ENCODE data around the gene C12orf76. TPM values are rescaled to one million over a fixed set of nuclear protein-coding genes. Genes with fewer than 3 reads are reported as not detected.

Gene C12orf76
- total RNA-seq, 1 donor from 2014 or later: 24.8 TPM

DNA sequence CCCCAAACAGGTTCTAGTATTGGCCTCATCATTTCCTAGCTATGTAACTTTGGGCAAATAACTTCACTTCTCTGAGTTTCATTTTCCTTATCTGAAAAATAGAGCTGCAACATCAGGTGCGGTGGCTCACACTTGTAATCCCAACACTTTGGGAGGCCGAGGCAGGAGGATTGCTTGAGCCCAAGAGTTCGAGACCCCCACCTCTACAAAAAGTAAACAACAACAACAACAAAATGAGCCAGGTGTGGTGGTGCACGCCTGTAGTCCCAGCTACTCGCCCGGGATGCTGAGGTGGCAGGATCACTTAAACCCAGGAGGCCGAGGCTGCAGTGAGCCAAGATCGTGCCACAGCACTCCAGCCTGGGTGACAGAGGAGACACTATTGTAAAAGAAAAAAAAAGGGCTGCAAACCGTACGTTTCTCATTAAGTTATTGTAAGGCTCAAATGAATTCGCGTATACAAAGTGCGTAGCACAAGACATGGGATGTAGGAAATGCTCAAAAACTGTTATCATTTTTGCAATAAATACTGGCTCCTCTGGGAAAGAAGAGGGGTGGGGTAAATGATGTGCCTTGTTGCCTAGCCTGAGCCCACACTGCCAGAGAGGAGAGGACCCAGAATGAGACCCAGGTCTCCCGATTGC lies 903 bp downstream of the C12orf76 start:
- no peak for DNase-seq
- ATAC-seq (ENCODE audit: low read depth): no peak
- H3K36me3 Mint-ChIP-seq (ENCODE audit: low read depth): peaks cover 19% of the 10 kb centered on the region
- peak overlapping the region; percentile 100 for H3K27ac Mint-ChIP-seq
- intact Hi-C loops (cut with micrococcal nuclease): no loop called here
- POLR2A ChIA-PET: interaction anchor here (0.6 to 1.1 kb wide), 4 partner anchors 32 to 1718 kb away, joined by 4 to 5 read pairs (median 4); no protein-coding TSS in a partner anchor
- H3K27me3 Mint-ChIP-seq: no peaks in the 10 kb centered on the region
- H3K9me3 Mint-ChIP-seq: no peaks in the 10 kb centered on the region
- TF ChIP-seq, protein P1, sequence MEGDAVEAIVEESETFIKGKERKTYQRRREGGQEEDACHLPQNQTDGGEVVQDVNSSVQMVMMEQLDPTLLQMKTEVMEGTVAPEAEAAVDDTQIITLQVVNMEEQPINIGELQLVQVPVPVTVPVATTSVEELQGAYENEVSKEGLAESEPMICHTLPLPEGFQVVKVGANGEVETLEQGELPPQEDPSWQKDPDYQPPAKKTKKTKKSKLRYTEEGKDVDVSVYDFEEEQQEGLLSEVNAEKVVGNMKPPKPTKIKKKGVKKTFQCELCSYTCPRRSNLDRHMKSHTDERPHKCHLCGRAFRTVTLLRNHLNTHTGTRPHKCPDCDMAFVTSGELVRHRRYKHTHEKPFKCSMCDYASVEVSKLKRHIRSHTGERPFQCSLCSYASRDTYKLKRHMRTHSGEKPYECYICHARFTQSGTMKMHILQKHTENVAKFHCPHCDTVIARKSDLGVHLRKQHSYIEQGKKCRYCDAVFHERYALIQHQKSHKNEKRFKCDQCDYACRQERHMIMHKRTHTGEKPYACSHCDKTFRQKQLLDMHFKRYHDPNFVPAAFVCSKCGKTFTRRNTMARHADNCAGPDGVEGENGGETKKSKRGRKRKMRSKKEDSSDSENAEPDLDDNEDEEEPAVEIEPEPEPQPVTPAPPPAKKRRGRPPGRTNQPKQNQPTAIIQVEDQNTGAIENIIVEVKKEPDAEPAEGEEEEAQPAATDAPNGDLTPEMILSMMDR (IDR thresholded peaks at IDR 0.05): no peak
- peak overlapping the region; percentile 95 for H3K4me3 Mint-ChIP-seq
- H3K4me1 Mint-ChIP-seq: peaks cover 59% of the 10 kb centered on the region
- CTCF ChIA-PET: no interaction called here

DNA sequence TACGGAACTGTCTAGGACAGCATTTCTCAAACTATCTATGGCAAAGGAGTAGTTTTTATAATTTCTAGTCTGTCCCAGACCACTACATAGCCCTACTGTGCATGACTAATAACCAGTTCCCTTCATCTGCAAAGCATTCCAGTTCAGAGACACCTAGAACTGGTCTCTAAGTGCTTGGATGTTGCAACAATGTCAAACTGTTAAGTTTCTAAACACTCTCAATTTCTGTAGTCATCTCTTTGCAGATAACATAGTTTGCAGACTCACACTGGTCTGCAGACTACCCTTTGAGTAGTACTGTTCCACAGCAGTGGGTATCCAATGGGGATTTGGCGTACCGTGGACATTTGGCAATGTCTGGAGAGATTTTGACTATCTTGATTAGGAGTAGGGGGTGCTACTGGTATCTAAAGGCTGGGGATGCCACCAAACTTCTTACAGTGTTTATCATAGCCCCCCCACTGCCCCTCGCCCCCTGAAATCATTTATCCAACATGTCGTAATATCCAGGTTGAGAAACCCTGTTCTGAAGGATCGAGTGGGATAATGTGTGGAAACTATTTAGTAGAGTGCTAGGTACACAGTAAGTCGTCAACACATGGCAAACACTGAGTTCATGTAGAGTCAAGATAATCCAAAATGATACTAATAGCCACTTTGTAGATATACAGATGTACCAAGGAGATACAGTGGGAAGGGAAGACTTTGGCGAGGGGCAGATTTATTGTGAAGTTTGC lies 1.7 kb downstream of the C12orf76 start:
- H3K27ac Mint-ChIP-seq: no peak overlapping the region
- CTCF ChIA-PET: no interaction called here
- TF ChIP-seq, protein P1 (IDR thresholded peaks at IDR 0.05): no peak
- H3K36me3 Mint-ChIP-seq (ENCODE audit: low read depth): peaks cover 27% of the 10 kb centered on the region
- peak overlapping the region; percentile 95 for H3K4me3 Mint-ChIP-seq
- H3K4me1 Mint-ChIP-seq: peaks cover 61% of the 10 kb centered on the region
- POLR2A ChIA-PET: no interaction called here
- intact Hi-C loops (cut with micrococcal nuclease): no loop called here
- DNase-seq (no peak), ATAC-seq (ENCODE audit: low read depth) (no peak)
- H3K9me3 Mint-ChIP-seq: no peaks in the 10 kb centered on the region
- no peaks in the 10 kb centered on the region for H3K27me3 Mint-ChIP-seq

DNA sequence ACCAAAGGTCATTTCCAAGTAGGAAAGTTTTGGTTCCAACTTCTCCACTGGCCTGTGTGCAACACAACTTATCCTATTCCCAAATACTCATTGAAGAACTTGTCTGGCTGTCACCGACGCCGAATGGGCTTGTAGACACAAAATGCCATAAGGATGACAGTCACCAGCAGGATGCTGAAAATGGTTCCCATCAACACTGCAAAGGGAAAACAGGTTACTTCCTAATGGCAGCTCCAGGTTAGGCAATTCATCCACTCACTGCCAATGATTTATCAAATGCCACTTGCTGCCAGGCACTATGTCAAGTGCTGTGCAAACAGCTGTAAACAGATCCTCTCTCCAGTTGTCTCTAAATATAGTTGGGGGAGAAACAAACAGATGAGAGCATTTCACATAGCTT lies 6.1 kb downstream of the C12orf76 start:
- DNase-seq (no peak), ATAC-seq (ENCODE audit: low read depth) (no peak)
- Mint-ChIP-seq H3K4me3 (no peak overlapping the region), H3K27me3 (no peaks in the 10 kb centered on the region), H3K9me3 (no peaks in the 10 kb centered on the region), H3K36me3 (ENCODE audit: low read depth) (peaks cover 53% of the 10 kb centered on the region), H3K27ac (peak overlapping the region; percentile 56), H3K4me1 (peaks cover 41% of the 10 kb centered on the region)
- CTCF ChIA-PET: interaction anchor here (0.7 kb wide), 1 partner anchor 11 kb away, joined by 4 read pairs; no protein-coding TSS in a partner anchor
- intact Hi-C loops (cut with micrococcal nuclease): no loop called here
- POLR2A ChIA-PET: no interaction called here
- TF ChIP-seq, protein P1 (IDR thresholded peaks at IDR 0.05): no peak

DNA sequence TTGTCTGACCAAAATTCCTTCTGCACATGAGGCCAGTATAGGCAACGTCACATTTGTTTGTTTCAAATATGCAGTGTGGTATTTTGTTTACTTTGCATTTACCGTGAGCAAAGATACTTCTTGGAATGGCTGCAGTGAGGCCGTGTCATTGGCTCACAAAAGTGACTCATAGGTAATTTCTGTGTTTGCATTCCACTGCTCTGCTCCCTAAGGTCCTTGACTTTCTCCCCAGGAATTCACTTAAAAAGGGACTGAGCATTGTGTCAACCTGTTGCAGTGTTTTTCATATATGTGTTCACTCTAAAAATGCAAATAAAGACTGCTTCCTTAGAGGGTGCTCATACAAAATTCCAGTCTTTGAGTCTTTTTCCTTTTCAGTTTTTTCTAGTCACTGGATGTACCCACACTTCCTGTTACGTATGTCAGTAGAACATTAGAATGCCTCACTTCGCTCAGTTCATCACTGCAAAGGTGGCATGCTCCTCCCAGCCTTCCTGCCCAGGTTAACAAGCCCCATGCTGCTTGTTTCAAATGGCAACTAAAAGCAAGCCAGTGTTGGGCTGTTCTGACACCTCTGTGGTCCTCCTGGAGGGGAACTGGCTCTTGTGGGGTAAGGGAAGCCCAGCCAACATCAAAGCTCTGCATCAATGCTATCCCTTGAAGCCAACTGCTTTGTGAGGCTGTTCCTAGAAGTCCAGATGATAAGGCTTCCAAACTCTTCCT lies 9.1 kb downstream of the C12orf76 start:
- peak overlapping the region; percentile 61 for H3K27ac Mint-ChIP-seq
- intact Hi-C loops (cut with micrococcal nuclease): no loop called here
- no peaks in the 10 kb centered on the region for H3K27me3 Mint-ChIP-seq
- ChIA-PET POLR2A (interaction anchor here (2.1 kb wide), 1 partner anchor 26 kb away, joined by 6 read pairs; no protein-coding TSS in a partner anchor), CTCF (no interaction called here)
- TF ChIP-seq, protein P1 (IDR thresholded peaks at IDR 0.05): no peak
- ATAC-seq (ENCODE audit: low read depth): no peak
- peaks cover 32% of the 10 kb centered on the region for H3K4me1 Mint-ChIP-seq
- no peaks in the 10 kb centered on the region for H3K9me3 Mint-ChIP-seq
- no peak for DNase-seq
- H3K36me3 Mint-ChIP-seq (ENCODE audit: low read depth): peaks cover 78% of the 10 kb centered on the region
- no peak overlapping the region for H3K4me3 Mint-ChIP-seq

DNA sequence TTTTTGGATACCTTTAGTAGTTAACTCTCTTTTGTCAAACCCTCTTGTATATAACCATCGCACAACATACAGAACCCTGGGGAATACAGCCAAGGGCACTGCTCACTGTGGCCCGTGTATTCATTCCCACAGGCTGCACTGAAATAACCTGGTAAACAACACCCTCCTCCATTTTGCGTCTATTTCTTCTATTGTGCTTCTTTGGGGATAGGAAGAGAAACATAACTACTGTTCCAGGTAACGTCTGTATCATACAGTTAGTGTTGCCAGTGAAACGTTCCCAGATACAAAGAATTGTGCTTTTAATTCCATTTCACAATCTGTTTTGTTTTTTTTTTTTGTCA lies 9.6 kb downstream of the C12orf76 start:
- DNase-seq: no peak
- no peak overlapping the region for H3K27ac Mint-ChIP-seq
- H3K4me3 Mint-ChIP-seq: no peak overlapping the region
- peaks cover 82% of the 10 kb centered on the region for H3K36me3 Mint-ChIP-seq (ENCODE audit: low read depth)
- ChIA-PET POLR2A (interaction anchor here (2.1 kb wide), 1 partner anchor 26 kb away, joined by 6 read pairs; no protein-coding TSS in a partner anchor), CTCF (no interaction called here)
- no peak for ATAC-seq (ENCODE audit: low read depth)
- intact Hi-C loops (cut with micrococcal nuclease): no loop called here
- no peaks in the 10 kb centered on the region for H3K9me3 Mint-ChIP-seq
- no peaks in the 10 kb centered on the region for H3K27me3 Mint-ChIP-seq
- TF ChIP-seq, protein P1 (IDR thresholded peaks at IDR 0.05): no peak
- H3K4me1 Mint-ChIP-seq: peaks cover 30% of the 10 kb centered on the region

Data from activated B cell treated with CpG ODN at 0.5 μM for 24 hours (primary cell).